C4-2B (cell line): Measurements from ENCODE around the gene NR2E1.

Experiments
- CTCF ChIP-seq: fragments of 450-650 bp; conservative IDR thresholded peaks from 2 replicates; pipeline ENCODE4 v1.5.1; 2017; ENCODE audit warnings: mild to moderate bottlenecking
- ZFX ChIP-seq: fragments of 450-650 bp; IDR thresholded peaks from 2 replicates; pipeline ENCODE4 v1.6.1; 2017

GRCh38 chr6:108228416-108228815 lies 62.6 kb downstream of the NR2E1 start:
- no peak for TF ChIP-seq CTCF
- TF ChIP-seq ZFX = no peak
